Ishikawa (cell line): ENCODE results near the gene GLO1.

ENCODE experiments used
- CEBPB ChIP-seq: IDR thresholded peaks from 2 replicates; pipeline ENCODE4 v1.6.1; 2012
- CREB1 ChIP-seq: IDR thresholded peaks from 2 replicates; pipeline ENCODE4 v1.6.1; 2012; ENCODE audit warnings: low read depth
- EGR1 ChIP-seq: IDR thresholded peaks from 2 replicates; pipeline ENCODE4 v1.6.1; 2012
- EP300 ChIP-seq: IDR thresholded peaks from 2 replicates; pipeline ENCODE4 v1.6.1; 2012; ENCODE audit warnings: borderline replicate concordance
- FOXM1 ChIP-seq: IDR thresholded peaks from 2 replicates; pipeline ENCODE4 v1.6.1; 2012; ENCODE audit warnings: low read depth, borderline replicate concordance
- NFIC ChIP-seq: IDR thresholded peaks from 2 replicates; pipeline ENCODE4 v1.6.1; 2012
- RAD21 ChIP-seq: IDR thresholded peaks from 2 replicates; pipeline ENCODE4 v1.6.1; 2012; ENCODE audit warnings: low read depth
- REST ChIP-seq: IDR thresholded peaks from 2 replicates; pipeline ENCODE4 v1.6.1; 2012; ENCODE audit warnings: low read depth, mild to moderate bottlenecking
- TAF1 ChIP-seq: IDR thresholded peaks from 2 replicates; pipeline ENCODE4 v1.6.1; 2012; ENCODE audit warnings: low read depth, mild to moderate bottlenecking
- TCF12 ChIP-seq: IDR thresholded peaks from 2 replicates; pipeline ENCODE4 v1.6.1; 2012; ENCODE audit warnings: low read depth
- TEAD4 ChIP-seq: IDR thresholded peaks from 2 replicates; pipeline ENCODE4 v1.6.1; 2012
- USF1 ChIP-seq: IDR thresholded peaks from 2 replicates; pipeline ENCODE4 v1.6.1; 2012
- YY1 ChIP-seq: IDR thresholded peaks from 2 replicates; pipeline ENCODE4 v1.6.1; 2012; ENCODE audit warnings: low read depth
- ZBTB7A ChIP-seq: IDR thresholded peaks from 2 replicates; pipeline ENCODE4 v1.6.1; 2012; ENCODE audit warnings: low read depth
- TF ChIP-seq, protein P1 (sequence below): IDR thresholded peaks from 2 replicates; pipeline ENCODE4 v1.6.1; 2012

The GLO1 gene

GRCh38 chr6:38696345-38696744, 6.6 kb downstream of the GLO1 start:
- TF ChIP-seq, protein P1, sequence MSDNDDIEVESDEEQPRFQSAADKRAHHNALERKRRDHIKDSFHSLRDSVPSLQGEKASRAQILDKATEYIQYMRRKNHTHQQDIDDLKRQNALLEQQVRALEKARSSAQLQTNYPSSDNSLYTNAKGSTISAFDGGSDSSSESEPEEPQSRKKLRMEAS, result no peak
- TF ChIP-seq NFIC, result no peak
- no peak for TF ChIP-seq EP300
- no peak for TF ChIP-seq TCF12
- no peak for TF ChIP-seq CEBPB
- no peak for TF ChIP-seq RAD21
- no peak for TF ChIP-seq CREB1
- no peak for TF ChIP-seq YY1
- no peak for TF ChIP-seq TAF1
- TF ChIP-seq USF1, result no peak
- TF ChIP-seq TEAD4, result no peak
- no peak for TF ChIP-seq ZBTB7A
- TF ChIP-seq FOXM1, result no peak
- no peak for TF ChIP-seq REST
- no peak for TF ChIP-seq EGR1

DNA sequence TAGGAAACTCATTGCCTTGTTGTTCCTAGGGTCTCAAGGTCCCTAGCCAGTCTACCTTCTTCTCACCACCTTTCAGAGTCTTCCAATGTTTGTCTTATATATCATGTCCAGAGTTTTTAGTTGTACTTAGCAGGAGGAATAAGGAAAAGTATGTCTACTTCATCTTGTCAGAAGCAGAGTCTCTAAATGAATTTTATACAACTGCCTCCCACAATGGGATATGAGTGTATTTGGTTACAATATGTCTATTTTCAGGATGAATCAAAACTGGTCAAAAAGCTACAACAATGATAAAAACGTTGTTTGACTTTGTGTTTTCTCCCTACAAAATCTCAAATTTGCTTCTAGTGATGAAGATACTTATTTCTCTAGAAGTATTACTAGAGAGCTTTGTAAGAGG, 7.0 kb downstream of the GLO1 start:
- TF ChIP-seq YY1 (no peak), USF1 (no peak)

- TF ChIP-seq EGR1 (no peak), EP300 (no peak), YY1 (no peak), ZBTB7A (no peak), TCF12 (no peak), FOXM1 (no peak)
These were observed 7.6 kb downstream of the GLO1 start for GRCh38 chr6:38695227-38695900.

- TF ChIP-seq TAF1 (no peak), EP300 (no peak), USF1 (no peak), FOXM1 (no peak), ZBTB7A (no peak), REST (no peak), NFIC (no peak), TCF12 (no peak)
These were observed 14.3 kb downstream of the GLO1 start for GRCh38 chr6:38688579-38689087.

GRCh38 chr6:38687549-38687948, 15.4 kb downstream of the GLO1 start:
- no peak for TF ChIP-seq TCF12
- TF ChIP-seq TEAD4, result no peak
- TF ChIP-seq TAF1, result no peak
- TF ChIP-seq CEBPB, result no peak
- TF ChIP-seq EP300, result no peak
- no peak for TF ChIP-seq RAD21
- no peak for TF ChIP-seq YY1
- no peak for TF ChIP-seq FOXM1
- no peak for TF ChIP-seq EGR1
- TF ChIP-seq REST, result no peak
